Activated CD8-positive, alpha-beta memory T cell treated with anti-CD3 and anti-CD28 coated beads, Interleukin-2, amount 50 U/mL, for 1 hour (primary cell): ENCODE results near the gene NEIL1.
"Not testable (repeated sequence)": the region's sequence is repeated elsewhere in the genome, so short reads cannot be mapped to it uniquely, and the experiment has no call there.

Experiments
- DNase-seq: peaks from one replicate; pipeline ENCODE4 v3.0.0-alpha.2; 2020; ENCODE audit errors: extremely low read depth

The NEIL1 gene

DNA sequence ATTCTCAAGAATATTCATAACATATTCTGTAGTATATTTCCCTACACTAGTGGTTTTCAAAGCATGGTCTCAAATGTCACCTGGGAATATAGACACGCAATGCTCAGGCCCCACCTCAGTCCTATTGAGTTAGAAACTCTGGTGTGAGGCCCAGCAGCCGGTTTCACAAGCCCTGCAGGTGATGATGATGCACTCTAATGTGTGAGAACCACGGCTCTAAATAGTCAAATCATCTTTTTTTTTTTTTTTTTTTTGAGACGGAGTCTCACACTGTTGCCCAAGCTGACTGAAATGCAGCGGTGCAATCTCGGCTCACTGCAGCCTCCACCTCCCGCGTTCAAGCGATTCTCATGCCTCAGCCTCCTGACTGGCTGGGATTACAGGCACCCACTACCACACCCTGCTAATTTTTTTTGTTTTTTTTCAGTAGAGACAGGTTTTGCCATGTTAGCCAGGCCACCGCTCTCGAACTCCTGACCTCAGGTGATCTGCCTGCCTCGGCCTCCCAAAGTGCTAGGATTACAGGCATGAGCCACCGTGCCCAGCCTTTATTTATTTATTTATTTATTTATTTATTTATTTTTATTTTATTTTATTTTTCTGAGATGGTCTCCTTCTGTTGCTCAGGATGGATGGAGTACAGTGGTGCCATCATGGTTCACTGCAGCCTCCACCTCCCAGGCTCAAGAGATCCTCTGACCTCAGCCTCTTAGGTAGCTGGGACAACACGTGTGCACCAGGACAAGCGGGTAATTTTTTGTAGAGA is 13.0 kb upstream of the NEIL1 start:
- DNase-seq, result not testable (repeated sequence)

DNA sequence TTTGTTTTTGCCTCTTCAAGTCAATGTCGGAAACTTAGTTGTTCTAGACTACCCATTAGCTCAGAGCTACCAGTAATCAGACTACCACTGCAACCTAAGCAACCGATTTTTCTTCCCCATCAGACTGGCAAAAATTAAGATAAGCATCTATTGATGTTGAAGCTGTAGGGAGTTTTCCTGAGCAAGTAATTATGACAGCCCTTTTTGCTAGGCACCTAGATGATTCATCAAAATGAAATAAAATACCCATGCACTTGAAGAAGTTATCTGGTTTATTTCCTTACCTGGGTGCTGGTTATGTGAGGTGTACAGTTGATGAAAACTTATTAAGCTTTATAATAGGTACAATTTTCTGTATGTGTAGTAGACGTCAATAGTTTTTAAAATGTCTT is 11.5 kb upstream of the NEIL1 start:
- no peak for DNase-seq

DNA sequence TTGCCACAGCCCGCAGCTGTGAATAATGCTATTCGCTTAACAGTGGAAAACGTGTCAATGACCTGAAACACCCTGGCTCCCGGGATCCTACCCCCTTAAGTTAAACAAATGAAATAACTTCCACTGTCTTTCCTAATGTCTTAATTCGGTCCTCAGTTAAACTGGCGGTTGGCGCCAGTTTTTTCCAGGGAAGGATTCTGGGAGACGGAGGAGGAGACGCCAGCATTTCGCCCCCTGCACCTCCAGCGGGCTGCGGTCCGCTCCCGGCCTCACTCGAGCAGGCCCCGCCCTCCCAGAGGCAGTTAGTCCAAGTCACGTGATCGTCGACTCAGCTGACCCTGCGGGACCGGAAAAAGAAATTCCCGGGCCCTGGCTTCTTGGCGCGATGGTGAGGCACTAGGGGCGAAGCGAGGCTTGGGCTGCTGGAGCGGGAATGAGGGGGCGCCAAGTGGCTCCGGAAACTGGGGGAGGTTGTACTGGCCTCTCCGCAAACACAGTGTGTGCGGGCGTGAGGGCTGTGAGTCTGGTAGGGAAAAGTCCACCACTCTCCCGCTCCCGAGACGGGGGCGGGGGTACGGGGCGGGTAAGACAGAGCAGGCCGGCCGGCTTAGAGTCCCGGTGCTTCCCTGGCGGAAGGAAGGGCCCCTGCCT is 11.0 kb upstream of the NEIL1 start, which contains the start of gene COMMD4:
TSS of gene COMMD4 (plus strand) at position 359 of the 651 bp plus-strand sequence. CDS start at position 386, 27 bp downstream.
- no peak for DNase-seq

- DNase-seq, result no peak
Measured at GRCh38 chr15:75338661-75339240, 8.1 kb upstream of the NEIL1 start.

- DNase-seq, result no peak
Measured at GRCh38 chr15:75339531-75340240, 7.2 kb upstream of the NEIL1 start.

GRCh38 chr15:75342221-75342620 is 4.6 kb upstream of the NEIL1 start:
- no peak for DNase-seq

- DNase-seq, result not testable (repeated sequence)
Measured at GRCh38 chr15:75343953-75344352, 2.9 kb upstream of the NEIL1 start.

GRCh38 chr15:75347222-75348033 is 589 bp downstream of the NEIL1 start:
- no peak for DNase-seq

GRCh38 chr15:75348034-75348561 is 1.3 kb downstream of the NEIL1 start:
- no peak for DNase-seq

GRCh38 chr15:75348562-75349350 is 1.9 kb downstream of the NEIL1 start:
- DNase-seq, result no peak

DNA sequence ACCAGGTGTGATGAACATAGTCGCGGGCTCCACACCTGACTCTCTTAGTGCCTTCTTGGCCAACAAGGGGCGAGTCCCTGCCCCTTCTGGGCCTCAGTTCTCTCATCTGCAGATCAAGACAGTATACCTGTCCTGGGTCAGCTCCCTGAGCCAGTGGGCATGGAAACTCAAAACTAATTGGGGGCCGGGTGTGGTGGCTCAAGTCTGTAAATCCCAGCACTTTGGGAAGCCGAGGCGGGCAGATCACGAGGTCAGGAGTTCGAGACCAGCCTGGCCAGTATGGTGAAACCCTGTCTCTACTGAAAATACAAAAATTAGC is 2.5 kb downstream of the NEIL1 start:
- DNase-seq, result not testable (repeated sequence)

DNA sequence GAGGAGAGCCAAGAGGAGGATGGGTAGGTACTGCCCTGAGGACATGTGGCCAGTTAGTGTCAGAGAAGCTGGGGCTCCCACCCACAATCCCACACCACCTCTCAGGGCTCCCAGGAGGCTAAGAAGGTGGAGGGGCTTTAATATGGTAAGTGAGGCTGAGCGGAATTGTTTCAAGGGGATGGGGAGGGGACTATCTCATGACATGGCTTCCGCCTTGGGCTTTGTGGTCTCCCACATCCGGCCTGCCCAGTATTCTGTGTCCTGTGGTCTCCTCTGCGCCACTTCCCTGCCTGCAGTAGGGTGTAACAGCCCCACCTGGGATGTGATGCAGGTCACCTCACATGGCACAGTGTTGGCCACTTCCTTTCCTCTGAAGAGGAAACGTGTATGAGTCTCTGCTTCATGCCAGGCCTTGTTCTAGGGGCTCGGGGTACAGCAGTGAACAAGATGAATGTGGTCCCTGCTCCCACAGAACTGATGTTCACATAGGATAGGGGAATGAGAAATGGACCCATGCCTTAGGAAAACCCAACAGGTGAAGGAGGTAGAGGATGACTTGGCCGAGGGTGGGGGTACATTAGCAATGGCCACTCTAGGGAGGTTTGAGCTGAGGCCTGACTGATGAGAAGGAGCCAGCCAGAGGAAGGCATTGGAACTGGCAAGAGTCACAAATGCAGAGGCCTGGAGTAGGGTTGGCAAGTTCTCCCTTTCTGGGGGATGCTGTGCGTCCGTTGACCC is 3.2 kb downstream of the NEIL1 start:
- no peak for DNase-seq

DNA sequence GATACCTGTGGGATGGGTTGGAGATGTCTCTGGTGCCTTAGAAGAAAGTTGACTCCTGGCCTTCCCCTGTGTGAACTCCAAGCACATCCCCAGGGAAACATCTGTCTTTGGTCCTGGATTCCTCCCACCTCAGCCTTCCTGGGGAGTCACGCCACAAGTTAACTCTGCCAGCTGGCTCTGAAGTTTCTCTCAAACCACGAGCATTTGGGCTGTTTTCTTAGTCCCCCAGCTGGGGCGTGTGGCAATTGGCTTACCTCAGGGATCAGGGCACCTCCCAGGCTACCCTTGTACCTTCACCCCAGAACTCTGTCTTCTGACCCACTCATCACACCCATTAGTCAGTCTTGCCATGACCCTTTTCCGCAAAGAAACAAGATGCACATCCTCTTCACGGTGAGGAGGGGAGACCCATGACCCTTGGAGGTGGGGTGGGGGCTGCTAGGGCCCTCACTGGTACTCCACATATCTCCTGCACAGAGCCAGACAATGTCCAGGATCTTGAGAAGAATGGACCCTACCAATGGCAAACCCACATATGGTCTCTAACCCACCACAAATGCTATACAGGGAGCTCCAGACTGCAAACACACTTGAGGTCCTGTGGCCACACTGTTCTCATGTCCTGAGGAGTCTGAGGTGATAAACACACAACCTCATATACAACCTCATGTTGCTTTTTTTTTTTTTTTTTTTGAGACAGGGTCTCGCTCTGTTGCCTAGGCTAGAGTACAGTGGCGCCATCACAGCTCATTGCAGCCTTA is 3.9 kb downstream of the NEIL1 start:
- no peak for DNase-seq

GRCh38 chr15:75352186-75353080 is 5.6 kb downstream of the NEIL1 start:
- no peak for DNase-seq

GRCh38 chr15:75353604-75354003 is 6.8 kb downstream of the NEIL1 start:
- no peak for DNase-seq

DNA sequence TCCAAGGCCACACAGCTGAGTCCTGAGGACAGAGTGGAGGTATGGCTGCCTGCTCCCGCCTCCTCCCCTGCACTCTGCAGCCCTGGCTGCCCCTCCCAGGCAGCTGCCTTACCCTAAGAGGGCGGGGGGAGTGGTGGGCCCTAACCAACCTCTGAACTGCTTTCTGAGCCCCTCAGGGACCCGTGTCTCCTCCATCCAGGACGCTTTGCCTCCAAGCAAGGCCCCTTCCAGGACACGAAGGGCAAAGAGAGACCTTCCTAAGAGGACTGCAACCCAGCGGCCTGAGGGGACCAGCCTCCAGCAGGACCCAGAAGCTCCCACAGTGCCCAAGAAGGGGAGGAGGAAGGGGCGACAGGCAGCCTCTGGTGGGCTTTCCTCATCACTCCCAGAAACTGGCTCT is 7.6 kb downstream of the NEIL1 start:
- DNase-seq, result no peak

- no peak for DNase-seq
Measured at GRCh38 chr15:75355369-75355768, 8.5 kb downstream of the NEIL1 start.

GRCh38 chr15:75356006-75356405 is 9.2 kb downstream of the NEIL1 start:
- DNase-seq, result no peak
